HCT116 (cell line): ENCODE measurements around the gene TYMP. TPM values are rescaled to one million over a fixed set of nuclear protein-coding genes. Genes with fewer than 3 reads are reported as not detected.

Experiments
- ATAC-seq: fragments of 200-7000 bp; cut with Tn5 transposase; 2 replicates; pipeline ENCODE4 v1.9.1; 2020; ENCODE audit warnings: mild to moderate bottlenecking, moderate library complexity
- BruUV-seq: library from RNA; stranded (reverse); fragments of 400-500 nt; replicated peaks from 2 replicates; lab custom pipeline; 2021; lab: Mats Ljungman, UMichigan
- CTCF ChIA-PET: fragments of 300-600 bp; sonication (Branson Sonifier 250); formaldehyde crosslinking; loops from one replicate; lab custom pipeline; 2021; ENCODE audit warnings: antibody characterized with exemption; lab: Charles Lee
- POLR2A ChIA-PET: fragments of 300-600, 350-600 bp; sonication (Branson Sonifier 250); formaldehyde crosslinking; loops from one replicate; lab custom pipeline; 2021; ENCODE audit warnings: antibody characterized with exemption; lab: Charles Lee
- RAD21 ChIA-PET, 2 experiments: fragments of 300-600 bp; sonication (Branson Sonifier 250); formaldehyde crosslinking; loops; one replicate each; lab custom pipeline; 2023; ENCODE audit warnings: low total read pairs in 2 of 2; ENCODE audit not compliant: uncharacterized antibody in 2 of 2, unreplicated experiment in 2 of 2, low non-redundant PET in 1 of 2; lab: Charles Lee
- DNase-seq: peaks from one replicate; pipeline ENCODE4 v3.0.0-alpha.2; 2010; ENCODE audit warnings: low read depth, low spot score
- H2AFZ ChIP-seq: fragments of 200-600 bp; shearing (Covaris generic), sonication (generic); 2 replicates; pipeline ENCODE4 v1.6.1; 2017; ENCODE audit warnings: low read depth, mixed run types, mixed read lengths, antibody characterized with exemption, low read length; ENCODE audit not compliant: poor library complexity, severe bottlenecking
- H3K27ac ChIP-seq: 2 replicates; pipeline ENCODE4 v1.5.1; 2012; ENCODE audit warnings: low read depth, low read length
- H3K27me3 ChIP-seq: fragments of 200-600 bp; sonication (generic); 2 replicates; pipeline ENCODE4 v1.6.1; 2016; ENCODE audit warnings: mixed run types, low read length, mixed read lengths; ENCODE audit not compliant: insufficient read depth
- H3K36me3 ChIP-seq, 2 experiments: fragments of 200-500 bp in 1 of 2; fragments of 200-600 bp in 1 of 2; sonication (Bioruptor generic) in 1 of 2; sonication (generic) in 1 of 2; 2 replicates each; pipeline versions ENCODE4 v1.5.1 to v1.6.1; 2014 to 2016; ENCODE audit warnings: low read length in 2 of 2, inconsistent platforms in 1 of 2, mixed read lengths in 1 of 2, mixed run types in 1 of 2; ENCODE audit not compliant: insufficient read depth in 2 of 2, control insufficient read depth in 1 of 2
- H3K4me1 ChIP-seq, 2 experiments: fragments of 200-600 bp in 1 of 2; sonication (generic) in 1 of 2; 2 replicates each; pipeline versions ENCODE4 v1.5.1 to v1.6.1; 2012 to 2017; ENCODE audit warnings: low read length in 2 of 2, inconsistent platforms in 1 of 2, mild to moderate bottlenecking in 1 of 2, mixed read lengths in 1 of 2, mixed run types in 1 of 2, moderate library complexity in 1 of 2; ENCODE audit not compliant: insufficient read depth in 2 of 2, control insufficient read depth in 1 of 2
- H3K4me2 ChIP-seq: fragments of 200-600 bp; sonication (generic); 2 replicates; pipeline ENCODE4 v1.6.1; 2017; ENCODE audit warnings: mixed run types, low read length, mixed read lengths
- H3K4me3 ChIP-seq, 2 experiments: fragments of 200-600 bp in 1 of 2; sonication (generic) in 1 of 2; replicated peaks in 1 of 2; 2 replicates each; pipeline ENCODE4 v1.5.1; 2011 to 2016; ENCODE audit warnings: low read length in 2 of 2, control low read depth in 1 of 2, low read depth in 1 of 2, mild to moderate bottlenecking in 1 of 2, mixed read lengths in 1 of 2, mixed run types in 1 of 2
- H3K79me2 ChIP-seq: fragments of 200-600 bp; sonication (generic); 2 replicates; pipeline ENCODE4 v1.6.1; 2017; ENCODE audit warnings: mild to moderate bottlenecking, mixed run types, low read length, moderate library complexity, mixed read lengths; ENCODE audit not compliant: insufficient read depth
- H3K9ac ChIP-seq: fragments of 200-600 bp; sonication (generic); 2 replicates; pipeline ENCODE4 v1.6.1; 2016; ENCODE audit warnings: low read length, mixed read lengths
- H3K9me2 ChIP-seq: fragments of 200-600 bp; sonication (generic), shearing (Covaris generic); 2 replicates; pipeline ENCODE4 v1.6.1; 2017; ENCODE audit warnings: mixed run types, mild to moderate bottlenecking, moderate library complexity; ENCODE audit not compliant: insufficient read depth
- H3K9me3 ChIP-seq, 2 experiments: fragments of 200-500 bp in 1 of 2; fragments of 200-600 bp in 1 of 2; sonication (Bioruptor generic) in 1 of 2; sonication (generic) in 1 of 2; 2 replicates each; pipeline ENCODE4 v1.6.1; 2014 to 2017; ENCODE audit warnings: low read length in 2 of 2, mixed read lengths in 2 of 2, inconsistent platforms in 1 of 2, low read depth in 1 of 2, mild to moderate bottlenecking in 1 of 2, mixed run types in 1 of 2, moderate library complexity in 1 of 2; ENCODE audit not compliant: control insufficient read depth in 1 of 2, insufficient read depth in 1 of 2
- H4K20me1 ChIP-seq: fragments of 200-600 bp; sonication (generic), shearing (Covaris generic); 2 replicates; pipeline ENCODE4 v1.6.1; 2017; ENCODE audit warnings: mixed run types, mild to moderate bottlenecking, moderate library complexity; ENCODE audit not compliant: insufficient read depth
- ATF3 ChIP-seq: IDR thresholded peaks from 2 replicates; pipeline ENCODE4 v1.6.1; 2012
- CEBPB ChIP-seq: IDR thresholded peaks from 2 replicates; pipeline ENCODE4 v1.6.1; 2012; ENCODE audit warnings: low read depth
- CTCF ChIP-seq, 3 experiments: fragments of 200-600 bp in 1 of 3; sonication (generic) in 1 of 3; IDR thresholded peaks in 2 of 3; conservative IDR thresholded peaks in 1 of 3; 2 replicates each; pipeline ENCODE4 v1.5.1; 2012 to 2017; ENCODE audit warnings: low read depth in 2 of 3, low read length in 2 of 3, antibody characterized with exemption in 1 of 3, borderline replicate concordance in 1 of 3, control low read depth in 1 of 3, mild to moderate bottlenecking in 1 of 3, mixed read lengths in 1 of 3, mixed run types in 1 of 3, moderate library complexity in 1 of 3; ENCODE audit not compliant: insufficient read depth in 1 of 3
- EGR1 ChIP-seq: IDR thresholded peaks from 2 replicates; pipeline ENCODE4 v1.6.1; 2012; ENCODE audit warnings: low read depth
- EZH2 ChIP-seq: fragments of 200-600 bp; sonication (generic); IDR thresholded peaks from 2 replicates; pipeline ENCODE4 v1.6.1; 2017; ENCODE audit warnings: antibody characterized with exemption, mixed run types
- FOSL1 ChIP-seq: IDR thresholded peaks from 2 replicates; pipeline ENCODE4 v1.6.1; 2012; ENCODE audit warnings: low read depth
- MAX ChIP-seq: IDR thresholded peaks from 2 replicates; pipeline ENCODE4 v1.6.1; 2012
- POLR2AphosphoS5 ChIP-seq: IDR thresholded peaks from 2 replicates; pipeline ENCODE4 v1.6.1; 2011; ENCODE audit warnings: mild to moderate bottlenecking, low read depth, low read length, moderate library complexity
- RAD21 ChIP-seq: IDR thresholded peaks from 2 replicates; pipeline ENCODE4 v1.6.1; 2012; ENCODE audit warnings: low read depth, mild to moderate bottlenecking
- REST ChIP-seq: IDR thresholded peaks from 2 replicates; pipeline ENCODE4 v1.6.1; 2012; ENCODE audit warnings: low read depth
- SP1 ChIP-seq: IDR thresholded peaks from 2 replicates; pipeline ENCODE4 v1.6.1; 2012; ENCODE audit warnings: low read depth
- SRF ChIP-seq: IDR thresholded peaks from 2 replicates; pipeline ENCODE4 v1.6.1; 2012; ENCODE audit warnings: low read depth
- YY1 ChIP-seq: IDR thresholded peaks from 2 replicates; pipeline ENCODE4 v1.6.1; 2011; ENCODE audit warnings: low read length, low read depth, moderate library complexity, mild to moderate bottlenecking; ENCODE audit not compliant: insufficient replicate concordance; ENCODE audit errors: extremely low read depth
- ZBTB33 ChIP-seq: IDR thresholded peaks from 2 replicates; pipeline ENCODE4 v1.6.1; 2011; ENCODE audit warnings: mild to moderate bottlenecking, low read length, moderate library complexity; ENCODE audit not compliant: insufficient replicate concordance; ENCODE audit errors: extremely low read depth
- ZFX ChIP-seq: fragments of 450-650 bp; IDR thresholded peaks from 2 replicates; pipeline ENCODE4 v1.6.1; 2017
- ZNF274 ChIP-seq: fragments of 200-500 bp; sonication (Bioruptor generic); IDR thresholded peaks from 2 replicates; pipeline ENCODE4 v1.6.1; 2014; ENCODE audit warnings: mild to moderate bottlenecking, low read depth, low read length, inconsistent platforms
- intact Hi-C: fragments of 100-400 bp; cut with micrococcal nuclease; formaldehyde crosslinking; loops from 2 replicates; pipeline ENCODE4 v1.10.0; 2022
- total RNA-seq: library from RNA; stranded (reverse); gene quantifications from one replicate; pipeline ENCODE4 v1.2.1, GENCODE V29; 2021; ENCODE audit not compliant: unreplicated experiment

TYMP gene
- total RNA-seq, 1 experiment from 2014 or later: 43.2 TPM

- ChIA-PET RAD21 (interaction anchor here in 1 of 2 experiments (1.3 kb wide), 1 partner anchor 44 kb away, joined by 4 read pairs; no protein-coding TSS in a partner anchor), CTCF (interaction anchor here (2.8 kb wide), 1 partner anchor 44 kb away, joined by 16 read pairs; no protein-coding TSS in a partner anchor), POLR2A (no interaction called here)
- Histone ChIP-seq H4K20me1 (no peaks in the 10 kb centered on the region), H3K4me2 (no peak overlapping the region), H3K9me3 (no peaks in the 10 kb centered on the region), H3K9ac (no peak overlapping the region), H3K27me3 (no peaks in the 10 kb centered on the region), H3K4me3 (no peak overlapping the region), H3K36me3 (no peaks in the 10 kb centered on the region; a peak in 2 of 4 replicates), H3K4me1 (peaks cover 5 to 14% of the 10 kb centered on the region in 2 experiments), H2AFZ (no peak overlapping the region), H3K79me2 (peaks cover 6% of the 10 kb centered on the region; the same call in 1 of the 2 replicates), H3K9me2 (no peaks in the 10 kb centered on the region), H3K27ac (no peak overlapping the region)
- TF ChIP-seq CTCF (IDR thresholded peaks at IDR 0.05 in 2 of 3, conservative IDR thresholded peaks at IDR 0.05 in 1 of 3; ENCODE audit: borderline replicate concordance in 1 of 3, insufficient read depth in 1 of 3, low read depth in 2 of 3, low read length in 2 of 3) (no peak), MAX (no peak), ZFX (no peak), RAD21 (no peak), EZH2 (no peak), ZNF274 (no peak), YY1 (no peak), CEBPB (no peak), POLR2AphosphoS5 (no peak), EGR1 (no peak), SRF (no peak), FOSL1 (no peak), ZBTB33 (no peak), REST (no peak), SP1 (no peak), ATF3 (no peak)
- BruUV-seq: no TSS peak
- DNase-seq (no peak), ATAC-seq (no peak)
- intact Hi-C loops: loop anchor here (1.0 kb wide), 2 partner anchors 43 to 114 kb away; no protein-coding TSS in a partner anchor
Measured at GRCh38 chr22:50576806-50577696, 47.2 kb upstream of the TYMP start.
